Adrenal gland (tissue), 12 donors: ENCODE results near the gene RTL10. TPM values are rescaled to one million over a fixed set of nuclear protein-coding genes. Genes with fewer than 3 reads are reported as not detected.
"Not testable (repeated sequence)": the region's sequence is repeated elsewhere in the genome, so short reads cannot be mapped to it uniquely, and the experiment has no call there.

Experiments used
- DNase-seq, 7 donors: peaks; one replicate each; pipeline ENCODE4 v3.0.0-alpha.2; 2019 to 2020
- H3K27ac ChIP-seq, 5 donors: fragments of 200-600 bp; sonication (generic) in 4 of 5; 1 replicate in 3 of 5; 2 replicates in 2 of 5; pipeline versions ENCODE4 v1.5.1 to v1.8.0; 2016 to 2020; ENCODE audit warnings: mild to moderate bottlenecking in 1 of 5
- H3K27me3 ChIP-seq: fragments of 200-600 bp; 2 replicates; pipeline ENCODE4 v1.8.0; 2021
- H3K36me3 ChIP-seq, 2 donors: fragments of 200-600 bp; replicated peaks in 1 of 2; 1 replicate in 1 of 2; 2 replicates in 1 of 2; pipeline versions ENCODE4 v1.5.1 to v1.8.0; 2018 to 2022
- H3K4me1 ChIP-seq, 2 donors: fragments of 200-600 bp; replicated peaks in 1 of 2; 1 replicate in 1 of 2; 2 replicates in 1 of 2; pipeline versions ENCODE4 v1.5.1 to v1.8.0; 2018 to 2021
- H3K4me3 ChIP-seq, 4 donors: fragments of 200-600 bp; sonication (generic) in 3 of 4; one replicate each; pipeline ENCODE4 v1.5.1; 2016 to 2018
- H3K9me3 ChIP-seq, 3 donors: fragments of 200-600 bp; sonication (generic) in 1 of 3; replicated peaks in 1 of 3; 1 replicate in 2 of 3; 2 replicates in 1 of 3; pipeline versions ENCODE4 v1.5.1 to v1.8.0; 2016 to 2021
- CTCF ChIP-seq, 6 experiments: fragments of 450-650 bp in 4 of 6; fragments of 200-600 bp in 2 of 6; sonication (generic) in 1 of 6; IDR thresholded peaks; 1 replicate in 5 of 6; 2 replicates in 1 of 6; pipeline versions ENCODE4 v1.5.1 to v1.8.0; 2016 to 2021; ENCODE audit warnings: antibody characterized with exemption in 6 of 6, mild to moderate bottlenecking in 2 of 6, moderate library complexity in 1 of 6
- POLR2A ChIP-seq, 2 donors: fragments of 450-650 bp; IDR thresholded peaks; one replicate each; pipeline ENCODE4 v1.6.1; 2017; ENCODE audit warnings: antibody characterized with exemption in 2 of 2, mild to moderate bottlenecking in 2 of 2, moderate library complexity in 1 of 2
- WGBS, 4 donors: extraction: QIAGEN DNeasy Blood & Tissue Kit in 2 of 4; methylation state at CpG; one replicate each; pipeline versions ENCODE4 v1.1.5 to v1.1.7; 2013 to 2017; 5-methylcytosine and 5-hydroxymethylcytosine counted together
- intact Hi-C, 2 donors: fragments of 100-400 bp; cut with DNase I; formaldehyde crosslinking; loops; one replicate each; pipeline versions ENCODE4 v1.14.1 to v1.15.0; 2022 to 2023
- polyA plus RNA-seq, 3 donors: library from polyadenylated mRNA; stranded (reverse); fragments of 200-250 nt in 2 of 3; fragments of 350-450 nt in 1 of 3; fragmentation: Illumina TruSeq in 1 of 3; extraction: RNeasy Lipid Tissue Mini Kit (QIAGEN cat#74804) in 1 of 3; gene quantifications; one replicate each; pipeline ENCODE4 v1.2.3, GENCODE V29; 2013 to 2014
- total RNA-seq, 9 donors: library from RNA; depleted of rRNA in 4 of 9; stranded (reverse); fragments of >200 nt in 4 of 9; fragments of 120-200 nt in 1 of 9; fragmentation: NEBNext Ultra II Directional in 1 of 9; extraction: Animal tissue kit (Norgen Biotek cat#: 25700) in 1 of 9; gene quantifications; one replicate each; pipeline versions ENCODE4 v1.1.0 to v1.2.4, GENCODE V29; 2013 to 2023
- donor health status: healthy with polysubstance abuse.
- donor health status: Bipolar disorder and iron deficiency.
- donor health status: DM: yes; HTN: yes; CAD: no.
- donor health status: DM: no; HTN: no; CAD: no.
- donor health status: DM: no; HTN: no; CAD: no.
- donor health status: DM: yes; HTN: yes; CAD: no.

Gene RTL10
- total and polyA plus RNA-seq, 12 donors: 5.5 to 17.5 (median 11.7) TPM

GRCh38 chr22:19884954-19885751 lies 30.5 kb upstream of the RTL10 start:
- no peak overlapping the region for H3K4me3 ChIP-seq
- no peak for DNase-seq
- no peaks in the 10 kb centered on the region for H3K4me1 ChIP-seq
- intact Hi-C loops: no loop called here
- no peaks in the 10 kb centered on the region for H3K36me3 ChIP-seq
- H3K27ac ChIP-seq: no peak overlapping the region
- 87 to 94% (median 92%) methylated on average over 10 to 26 of the region's 26 CpGs for WGBS, 4 donors
- no peaks in the 10 kb centered on the region for H3K9me3 ChIP-seq
- TF ChIP-seq CTCF (IDR thresholded peaks at IDR 0.05) (no peak), POLR2A (IDR thresholded peaks at IDR 0.05) (no peak)
- no peaks in the 10 kb centered on the region for H3K27me3 ChIP-seq

DNA sequence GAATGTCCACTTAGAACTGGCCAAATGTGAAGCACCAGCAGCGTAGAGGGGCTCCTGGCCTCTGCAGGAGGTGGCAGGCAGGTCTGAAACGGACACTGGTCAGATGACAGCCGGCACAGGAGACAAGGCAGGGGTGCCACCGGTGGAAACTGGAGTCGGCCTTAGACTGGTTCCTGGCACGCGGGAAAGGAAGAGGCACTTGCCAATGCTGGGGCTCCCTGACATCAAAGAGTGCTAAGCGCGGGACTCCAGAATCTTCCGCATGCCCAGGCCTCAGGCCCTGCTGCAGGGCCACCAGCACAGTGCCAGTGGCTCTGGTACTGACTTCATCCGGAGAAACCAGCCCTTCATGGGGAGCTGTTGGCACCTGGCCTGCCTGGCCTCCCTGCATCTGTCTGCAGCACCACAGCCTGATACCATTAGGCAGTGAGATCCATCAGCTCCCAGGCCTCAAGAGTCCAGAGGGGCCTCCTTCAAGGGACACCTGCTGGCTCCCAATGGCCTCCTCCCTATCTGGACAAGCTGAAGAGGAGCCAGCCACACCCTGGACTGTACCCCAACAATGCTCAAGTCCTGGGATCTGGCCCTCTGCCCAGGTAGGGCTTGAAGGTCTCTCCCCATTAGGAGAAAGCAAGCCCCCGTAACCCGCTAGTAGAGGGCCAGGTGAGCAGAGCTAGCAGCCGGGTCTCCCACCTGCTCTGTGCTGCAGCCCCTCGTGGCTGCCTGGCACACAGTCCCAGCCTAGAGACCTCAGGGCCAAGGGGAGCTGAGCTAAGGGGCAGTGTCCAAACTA lies 29.7 kb upstream of the RTL10 start:
- no peaks in the 10 kb centered on the region for H3K36me3 ChIP-seq
- H3K4me1 ChIP-seq: no peaks in the 10 kb centered on the region
- no peak overlapping the region for H3K27ac ChIP-seq
- no peak for DNase-seq
- intact Hi-C loops: no loop called here
- WGBS, 4 donors: 85 to 95% (median 91%) methylated on average over 7 to 15 of the region's 15 CpGs
- H3K4me3 ChIP-seq: no peak overlapping the region
- TF ChIP-seq POLR2A (IDR thresholded peaks at IDR 0.05) (no peak), CTCF (IDR thresholded peaks at IDR 0.05) (no peak)
- no peaks in the 10 kb centered on the region for H3K27me3 ChIP-seq
- H3K9me3 ChIP-seq: no peaks in the 10 kb centered on the region

GRCh38 chr22:19883446-19883845 lies 28.8 kb upstream of the RTL10 start:
- peak in 1 of 7 donors; percentile 2 for DNase-seq
- WGBS, 4 donors: 90 to 93% (median 91%) methylated on average over 7 to 8 of the region's 8 CpGs
- H3K27ac ChIP-seq, H3K9me3 ChIP-seq, H3K27me3 ChIP-seq, intact Hi-C loops, H3K4me3 ChIP-seq, H3K36me3 ChIP-seq, H3K4me1 ChIP-seq: not testable (repeated sequence)

DNA sequence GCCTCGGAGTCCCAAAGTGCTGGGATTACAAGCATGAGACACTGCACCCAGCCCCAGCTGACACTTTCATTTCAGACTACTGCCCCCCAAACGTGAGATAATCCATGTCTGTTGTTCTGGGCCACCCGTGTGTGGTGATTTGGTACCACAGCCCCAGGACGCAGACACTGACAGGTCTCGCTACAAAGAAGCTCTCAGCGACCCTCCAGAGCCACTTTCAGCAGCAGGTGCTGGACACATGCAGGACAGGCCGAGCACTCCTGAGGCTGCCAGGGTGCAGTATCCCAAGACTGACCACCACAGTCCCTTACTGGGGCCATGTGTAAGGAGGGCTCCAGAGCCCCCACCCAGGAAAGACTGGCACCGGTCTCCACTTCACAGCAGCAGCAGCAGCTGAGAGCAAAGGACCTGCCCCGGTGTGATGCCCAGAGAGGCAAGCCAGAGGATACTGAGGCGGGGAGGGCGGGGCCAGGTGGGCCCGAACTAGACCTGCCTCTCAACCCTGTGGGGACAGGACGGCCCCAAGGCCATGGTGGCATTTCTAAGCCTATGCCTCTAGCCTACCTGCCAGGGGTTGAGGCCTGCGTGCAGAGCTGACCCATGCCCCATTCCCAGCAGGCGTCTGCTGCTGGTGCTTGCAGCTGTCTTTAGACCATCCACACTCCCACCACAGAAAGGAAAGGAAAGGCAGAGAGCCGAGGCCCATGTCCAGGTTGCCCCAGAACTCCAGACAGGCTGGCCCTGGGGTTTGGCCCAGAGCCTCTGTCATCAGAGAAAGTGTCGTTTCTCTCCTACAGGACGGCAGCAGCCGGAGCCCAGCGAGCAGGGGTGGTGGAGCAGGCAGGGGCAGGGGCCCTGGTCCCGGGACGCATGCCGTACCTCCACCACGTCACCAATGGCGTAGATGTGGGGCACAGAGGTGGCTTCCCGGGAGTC lies 28.0 kb upstream of the RTL10 start:
- WGBS, 4 donors: 89 to 93% (median 91%) methylated on average over 15 to 26 of the region's 26 CpGs
- peak in 3 of 7 donors; percentile 4 to 11 (median 8) for DNase-seq
- TF ChIP-seq CTCF (IDR thresholded peaks at IDR 0.05): no peak
- no peak for TF ChIP-seq POLR2A (IDR thresholded peaks at IDR 0.05)
- Histone ChIP-seq H3K9me3 (no peaks in the 10 kb centered on the region), H3K27ac (no peak overlapping the region), H3K27me3 (no peaks in the 10 kb centered on the region), H3K4me1 (no peaks in the 10 kb centered on the region), H3K36me3 (no peaks in the 10 kb centered on the region), H3K4me3 (no peak overlapping the region)
- intact Hi-C loops: no loop called here
